ENCODE data around the gene RND2.
"Not testable (repeated sequence)": the region's sequence is repeated elsewhere in the genome, so short reads cannot be mapped to it uniquely, and the experiment has no call there.

RND2 gene

DNA sequence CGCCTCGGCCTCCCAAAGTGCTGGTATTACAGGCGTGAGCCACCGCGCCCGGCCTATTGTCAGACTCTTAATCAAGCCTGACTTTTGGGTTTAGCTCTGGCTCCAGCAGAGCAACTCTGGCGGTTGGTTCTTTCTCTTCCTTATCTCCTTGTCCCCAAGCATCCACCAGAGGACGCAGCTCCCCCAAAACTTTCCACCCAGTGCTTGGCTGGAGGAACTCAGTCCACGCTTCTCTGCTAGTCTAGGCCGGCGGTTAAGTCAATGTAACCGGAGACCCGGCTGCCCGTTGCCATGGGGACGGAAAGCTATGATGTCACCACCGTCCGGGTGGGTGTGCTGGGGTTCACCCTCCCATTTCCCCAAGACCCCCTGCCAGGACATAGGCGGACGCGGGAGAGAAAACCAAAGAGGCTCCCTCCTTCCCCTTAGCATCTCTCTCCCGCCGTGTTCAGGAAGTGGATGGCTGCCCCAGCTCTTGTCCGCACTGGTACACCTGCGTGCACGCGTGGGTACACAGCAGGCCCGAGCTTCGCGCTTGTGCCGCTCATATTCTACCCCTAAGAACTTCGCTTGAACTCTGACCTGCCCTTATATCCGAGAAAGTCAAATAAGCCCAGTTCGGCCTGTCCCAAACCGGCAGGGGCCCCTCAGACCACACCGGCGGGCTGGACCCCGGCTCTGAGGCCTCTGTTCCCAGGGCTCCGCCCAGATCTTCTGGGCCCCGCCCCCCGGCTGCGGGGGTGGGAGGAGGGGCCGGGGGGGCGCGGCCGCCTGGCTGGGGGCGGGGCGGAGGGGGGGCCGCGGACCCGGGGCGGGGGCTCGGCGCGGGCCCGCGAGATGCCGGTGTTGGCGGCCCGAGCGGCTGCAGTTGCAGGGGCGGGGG, at the start of gene RND2:
Gene RND2 (plus strand): TSS at position 825 of the 883 bp plus-strand sequence. CDS start 117 bp downstream, outside the sequence.
- in situ Hi-C loops (cut with MboI; ENCODE audit: low sequenced_read_pairs) = loop anchor here (25.0 kb wide), 1 partner anchor 288 kb away; no protein-coding TSS in a partner anchor

DNA sequence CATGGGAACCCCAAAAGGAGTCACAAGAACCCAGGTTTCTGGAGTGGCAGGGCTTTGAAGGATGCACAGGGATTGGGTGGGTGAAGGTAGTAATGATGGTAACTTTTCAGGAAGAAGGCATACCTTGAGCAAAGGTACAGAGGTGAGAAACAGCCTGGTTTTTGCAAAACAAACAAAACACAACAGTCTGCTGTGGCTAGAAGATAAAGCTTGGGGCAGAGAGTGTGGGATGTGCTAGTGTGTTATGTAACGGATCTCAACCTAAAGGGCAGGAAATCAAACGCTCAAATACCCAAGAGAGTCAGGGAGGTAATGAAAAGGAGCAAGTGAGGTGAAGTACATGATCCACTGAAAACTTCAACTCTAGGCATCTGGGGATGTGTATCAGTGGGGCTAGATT, 49.8 kb upstream of the RND2 start:
- in situ Hi-C loops (cut with MboI; ENCODE audit: low sequenced_read_pairs) = no loop called here

GRCh38 chr17:42975701-42976100, 49.3 kb upstream of the RND2 start:
- in situ Hi-C loops (cut with MboI; ENCODE audit: low sequenced_read_pairs) = not testable (repeated sequence)

- in situ Hi-C loops (cut with MboI; ENCODE audit: low sequenced_read_pairs) = no loop called here
These were observed 45.3 kb upstream of the RND2 start, which contains the start of gene PTGES3L for GRCh38 chr17:42979511-42980273. Gene PTGES3L (minus strand): TSS chr17:42980080. CDS start chr17:42980053, 27 bp downstream.

DNA sequence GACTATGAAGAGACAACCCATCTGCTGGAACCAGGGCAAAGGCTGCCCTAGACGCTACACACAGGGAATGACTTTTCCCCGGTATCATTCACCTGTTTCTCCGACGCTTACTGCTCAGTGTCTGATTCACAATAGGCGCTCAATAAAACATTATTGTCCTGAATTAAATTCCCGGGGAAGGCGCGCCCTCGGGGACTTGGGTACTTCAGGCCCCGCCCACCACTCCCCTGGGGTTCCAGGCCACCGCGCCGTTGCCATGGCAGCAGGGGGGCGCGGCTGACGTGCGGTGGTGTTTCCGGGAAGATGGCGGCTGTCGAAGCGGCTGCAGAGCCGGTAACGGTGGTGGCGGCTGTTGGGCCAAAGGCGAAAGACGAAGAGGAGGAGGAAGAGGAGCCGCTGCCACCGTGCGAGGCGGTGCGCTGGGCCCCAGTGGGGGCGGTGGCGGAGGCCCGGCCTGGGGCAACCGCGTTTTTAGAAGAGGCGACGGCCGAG, 44.7 kb upstream of the RND2 start, which contains the start of gene RUNDC1:
Gene RUNDC1 (plus strand): TSS at position 292 of the 492 bp plus-strand sequence. CDS start 12 bp downstream, at position 304.
- in situ Hi-C loops (cut with MboI; ENCODE audit: low sequenced_read_pairs) = no loop called here

DNA sequence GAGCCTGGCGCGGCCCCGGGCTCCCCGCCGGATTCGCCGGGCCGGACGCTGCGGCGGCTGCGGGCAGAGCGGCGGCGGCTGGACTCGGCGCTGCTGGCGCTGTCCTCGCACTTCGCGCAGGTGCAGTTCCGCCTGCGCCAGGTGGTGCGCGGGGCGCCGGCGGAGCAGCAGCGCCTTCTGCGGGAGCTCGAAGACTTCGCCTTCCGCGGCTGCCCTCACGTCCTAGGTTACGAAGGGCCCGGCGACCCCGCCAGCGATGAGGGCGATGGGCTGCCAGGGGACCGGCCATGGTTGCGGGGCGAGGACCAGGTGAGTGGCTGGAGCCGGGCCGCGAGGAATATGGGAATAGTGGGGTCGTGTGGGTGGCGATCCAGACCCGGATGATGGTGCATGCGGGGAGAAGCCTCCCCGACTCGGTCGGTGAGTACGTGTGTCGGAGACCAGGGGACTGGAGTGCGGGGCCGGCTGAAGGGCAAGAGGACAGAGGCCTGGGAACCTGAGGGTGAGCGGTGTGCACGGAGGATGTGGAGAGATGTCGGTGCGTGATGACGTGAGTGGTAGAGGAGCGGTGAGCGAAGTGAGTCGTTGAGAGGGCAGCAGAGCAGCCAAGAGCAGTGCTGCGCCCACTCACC, 44.1 kb upstream of the RND2 start:
- in situ Hi-C loops (cut with MboI; ENCODE audit: low sequenced_read_pairs) = no loop called here

- in situ Hi-C loops (cut with MboI; ENCODE audit: low sequenced_read_pairs) = no loop called here
These were observed 42.8 kb upstream of the RND2 start for GRCh38 chr17:42982266-42982665.

DNA sequence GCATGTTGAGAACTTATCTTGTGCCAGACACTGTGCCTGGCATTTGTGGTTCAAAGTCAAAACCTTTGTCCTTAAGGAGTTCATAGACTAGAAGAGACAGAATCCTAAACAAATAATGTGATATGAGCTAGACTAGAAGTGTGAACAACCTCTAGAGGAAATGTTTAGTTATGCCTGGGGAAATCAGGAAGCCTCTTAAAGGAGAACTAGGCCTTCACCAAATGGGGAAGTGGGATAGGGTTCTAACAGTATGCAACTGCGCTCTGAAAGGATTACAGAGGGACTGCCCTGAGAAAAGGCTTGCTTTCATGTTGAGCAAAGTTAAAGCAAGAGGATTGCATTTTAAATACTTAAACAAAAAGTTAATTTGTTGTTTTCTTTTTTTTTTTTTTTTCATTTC, 39.8 kb upstream of the RND2 start:
- in situ Hi-C loops (cut with MboI; ENCODE audit: low sequenced_read_pairs) = no loop called here

DNA sequence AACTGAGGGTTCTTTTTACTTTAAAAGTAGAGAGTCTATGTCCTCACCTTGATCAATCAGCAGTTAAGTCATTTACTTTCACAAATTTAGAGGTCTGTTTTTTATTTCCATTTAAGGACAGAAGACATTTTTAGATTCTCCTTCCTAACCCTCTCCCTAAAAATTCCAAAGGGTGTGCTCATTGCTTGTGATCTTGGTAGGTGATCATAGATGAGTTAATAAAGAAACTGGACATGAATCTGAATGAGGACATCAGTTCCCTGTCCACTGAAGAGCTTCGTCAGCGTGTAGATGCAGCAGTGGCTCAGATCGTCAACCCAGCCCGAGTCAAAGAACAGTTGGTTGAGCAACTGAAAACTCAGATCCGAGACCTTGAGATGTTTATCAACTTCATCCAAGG, 35.9 kb upstream of the RND2 start:
- in situ Hi-C loops (cut with MboI; ENCODE audit: low sequenced_read_pairs) = no loop called here

- in situ Hi-C loops (cut with MboI; ENCODE audit: low sequenced_read_pairs) = loop anchor here (5.0 kb wide), 1 partner anchor 33 kb away; no protein-coding TSS in a partner anchor
These were observed 35.0 kb upstream of the RND2 start for GRCh38 chr17:42989726-42990652.

DNA sequence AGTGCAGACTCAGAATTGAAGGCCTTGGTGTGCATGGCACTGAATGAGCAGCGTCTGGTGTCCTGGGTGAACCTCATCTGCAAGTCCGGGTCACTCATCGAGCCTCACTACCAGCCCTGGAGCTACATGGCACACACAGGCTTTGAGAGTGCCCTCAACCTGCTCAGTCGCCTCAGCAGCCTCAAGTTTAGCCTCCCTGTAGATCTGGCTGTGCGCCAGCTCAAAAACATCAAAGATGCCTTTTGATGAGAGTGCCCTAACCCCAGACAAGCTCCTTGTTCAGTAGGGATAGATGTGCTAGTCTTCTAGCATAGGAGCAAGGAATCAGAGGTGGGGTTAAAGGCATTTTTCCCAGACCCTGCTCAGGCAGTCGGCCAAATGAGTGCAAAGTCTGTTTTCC, 33.6 kb upstream of the RND2 start:
- in situ Hi-C loops (cut with MboI; ENCODE audit: low sequenced_read_pairs) = loop anchor here (5.0 kb wide), 1 partner anchor 34 kb away; no protein-coding TSS in a partner anchor

GRCh38 chr17:42992872-42993271, 32.2 kb upstream of the RND2 start:
- in situ Hi-C loops (cut with MboI; ENCODE audit: low sequenced_read_pairs) = loop anchor here (5.0 kb wide), 1 partner anchor 36 kb away; no protein-coding TSS in a partner anchor

DNA sequence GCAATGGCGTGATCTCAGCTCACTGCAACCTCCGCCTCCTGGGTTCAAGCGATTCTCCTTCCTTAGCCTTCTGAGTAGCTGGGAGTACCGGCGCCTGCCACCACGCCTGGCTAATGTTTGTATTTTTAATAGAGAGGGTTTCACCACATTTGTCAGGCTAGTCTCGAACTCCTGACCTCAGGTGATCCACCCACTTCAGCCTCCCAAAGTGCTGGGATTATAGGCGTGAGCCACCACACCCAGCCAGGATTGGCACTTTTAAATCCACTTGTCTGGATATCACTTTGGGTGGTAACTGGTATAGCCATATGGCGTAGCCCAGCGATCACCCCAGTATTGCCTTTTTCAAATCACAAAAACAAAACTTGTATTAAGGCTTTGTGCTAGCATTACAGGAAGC, 31.1 kb upstream of the RND2 start:
- in situ Hi-C loops (cut with MboI; ENCODE audit: low sequenced_read_pairs) = loop anchor here (5.0 kb wide), 1 partner anchor 37 kb away; no protein-coding TSS in a partner anchor

GRCh38 chr17:42997390-42997983, 27.5 kb upstream of the RND2 start:
- in situ Hi-C loops (cut with MboI; ENCODE audit: low sequenced_read_pairs) = no loop called here

DNA sequence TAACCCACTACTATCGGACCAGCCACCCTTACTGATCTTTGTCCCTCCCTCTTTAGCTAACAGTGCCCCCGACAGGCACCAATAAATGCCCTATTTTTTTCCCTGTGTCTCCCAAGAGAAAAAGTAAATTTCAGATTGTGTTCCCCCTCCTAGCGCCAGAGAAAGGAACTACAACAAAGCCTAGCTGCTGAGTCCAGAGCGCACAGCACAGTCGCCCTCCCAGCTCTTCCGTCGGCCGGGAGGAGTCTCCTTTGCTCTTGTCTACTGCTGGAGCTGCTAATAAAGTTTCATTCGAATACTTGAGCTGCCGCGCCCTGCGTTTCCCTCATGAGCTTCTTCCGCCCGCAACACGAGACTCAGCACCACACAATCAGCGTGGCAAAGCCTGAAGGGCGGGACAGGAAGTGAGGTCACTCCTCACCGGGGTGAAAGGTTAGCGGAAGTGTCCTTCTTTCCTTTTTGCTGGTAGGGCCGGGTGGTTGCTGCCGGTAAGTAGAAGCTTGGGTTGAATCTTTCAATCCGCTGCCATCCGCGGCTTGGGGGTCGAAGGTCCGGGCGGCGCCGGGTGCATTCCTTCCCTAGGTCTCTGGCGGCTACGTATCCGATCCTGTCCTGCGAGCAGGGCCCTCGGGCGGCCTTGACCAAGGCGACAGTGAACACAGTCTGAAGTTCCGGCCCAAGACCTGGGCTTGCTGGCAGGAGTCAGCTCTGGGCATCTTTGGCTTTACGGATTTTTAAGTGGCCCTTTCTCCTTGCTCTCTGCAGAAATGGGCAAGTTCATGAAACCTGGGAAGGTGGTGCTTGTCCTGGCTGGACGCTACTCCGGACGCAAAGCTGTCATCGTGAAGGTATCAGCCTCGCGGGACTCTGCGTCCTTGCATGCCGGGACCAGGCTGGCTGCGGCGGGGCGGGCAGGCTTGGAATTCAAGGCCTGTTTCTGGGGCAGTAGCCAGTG, 26.8 kb upstream of the RND2 start, which contains the start of gene RPL27:
Gene RPL27 (plus strand): TSS at position 436 of the 955 bp plus-strand sequence. CDS start 332 bp downstream, at position 768.
- in situ Hi-C loops (cut with MboI; ENCODE audit: low sequenced_read_pairs) = no loop called here

- in situ Hi-C loops (cut with MboI; ENCODE audit: low sequenced_read_pairs) = no loop called here
These were observed 26.0 kb upstream of the RND2 start for GRCh38 chr17:42999003-42999525.

DNA sequence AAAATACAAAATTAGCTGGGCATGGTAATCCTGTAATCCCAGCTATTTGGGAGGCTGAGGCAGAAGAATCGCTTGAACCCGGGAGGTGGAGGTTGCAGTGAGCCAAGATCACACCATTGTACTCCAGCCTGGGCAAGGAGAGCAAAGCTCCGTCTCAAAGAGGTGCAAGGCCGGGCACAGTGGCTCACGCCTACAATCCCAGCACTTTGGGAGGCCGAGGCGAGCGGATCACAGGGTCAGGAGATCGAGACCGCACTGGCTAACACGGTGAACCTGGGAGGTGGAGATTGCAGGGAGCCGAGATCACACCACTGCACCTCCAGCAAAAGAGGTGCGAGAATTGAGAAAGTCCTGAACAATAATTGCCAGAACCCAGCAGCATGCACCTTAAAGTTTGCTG, 24.1 kb upstream of the RND2 start:
- in situ Hi-C loops (cut with MboI; ENCODE audit: low sequenced_read_pairs) = loop anchor here (25.0 kb wide), 1 partner anchor 311 kb away; no protein-coding TSS in a partner anchor
